SU-DHL-6 (cell line): Measurements from ENCODE around the gene ROR1.

Experiments used
- CTCF ChIP-seq: fragments of 200-600 bp; sonication (generic); IDR thresholded peaks from one replicate; pipeline ENCODE4 v1.5.1; 2017; ENCODE audit warnings: antibody characterized with exemption, mild to moderate bottlenecking, low read length, moderate library complexity; ENCODE audit not compliant: insufficient read depth, poor library complexity, severe bottlenecking
- EZH2phosphoT487 ChIP-seq: fragments of 200-600 bp; sonication (generic), shearing (Covaris generic); conservative IDR thresholded peaks from 2 replicates; pipeline ENCODE4 v1.6.1; 2018; ENCODE audit warnings: mild to moderate bottlenecking, antibody characterized with exemption, low read length, moderate library complexity, mixed read lengths

GRCh38 chr1:63780565-63780964 lies 6.7 kb downstream of the ROR1 start:
- no peak for TF ChIP-seq CTCF
- TF ChIP-seq EZH2phosphoT487: no peak
